Astrocyte (in vitro differentiated cells and primary cell): ENCODE data around the gene SHTN1. TPM values are rescaled to one million over a fixed set of nuclear protein-coding genes. Genes with fewer than 3 reads are reported as not detected.

Source experiments
- DNase-seq: peaks from one replicate; pipeline ENCODE4 v3.0.0-alpha.2; 2010; ENCODE audit warnings: low read depth
- FAIRE-seq: peaks from 2 replicates; lab custom pipeline; 2011; peaks lifted over from hg19 to GRCh38; lab: Jason Lieb, UNC
- H2AFZ ChIP-seq: 2 replicates; pipeline ENCODE4 v1.6.0; 2012; ENCODE audit warnings: low read depth, low read length, inconsistent platforms
- H3K27ac ChIP-seq: 2 replicates; pipeline ENCODE4 v1.5.1; 2011; ENCODE audit warnings: low read depth, low read length, inconsistent platforms
- H3K27me3 ChIP-seq: 2 replicates; pipeline ENCODE4 v1.6.0; 2011; ENCODE audit warnings: low read length, inconsistent platforms; ENCODE audit not compliant: insufficient read depth
- H3K36me3 ChIP-seq: 2 replicates; pipeline ENCODE4 v1.5.1; 2011; ENCODE audit warnings: low read length, inconsistent platforms; ENCODE audit not compliant: insufficient read depth
- H3K4me1 ChIP-seq: 2 replicates; pipeline ENCODE4 v1.5.1; 2011; ENCODE audit warnings: low read length, inconsistent platforms; ENCODE audit not compliant: insufficient read depth
- H3K4me2 ChIP-seq: 2 replicates; pipeline ENCODE4 v1.6.0; 2012; ENCODE audit warnings: low read length, inconsistent platforms
- H3K4me3 ChIP-seq: 2 replicates; pipeline ENCODE4 v1.5.1; 2011; ENCODE audit warnings: low read depth, mild to moderate bottlenecking, low read length, inconsistent platforms; ENCODE audit not compliant: insufficient read depth
- H3K79me2 ChIP-seq: 2 replicates; pipeline ENCODE4 v1.6.0; 2012; ENCODE audit warnings: mild to moderate bottlenecking, low read length, inconsistent platforms; ENCODE audit not compliant: insufficient read depth
- H3K9ac ChIP-seq: 2 replicates; pipeline ENCODE4 v1.6.0; 2012; ENCODE audit warnings: mild to moderate bottlenecking, low read length, inconsistent platforms
- H3K9me3 ChIP-seq: 2 replicates; pipeline ENCODE4 v1.5.1; 2012; ENCODE audit warnings: low read depth, mild to moderate bottlenecking, low read length, inconsistent platforms; ENCODE audit not compliant: insufficient read depth
- H4K20me1 ChIP-seq: 2 replicates; pipeline ENCODE4 v1.6.0; 2012; ENCODE audit warnings: low read length, inconsistent platforms; ENCODE audit not compliant: insufficient read depth
- H3K27ac Mint-ChIP-seq: one replicate; pipeline ENCODE4 v1.8.0; 2021; ENCODE audit warnings: mild to moderate bottlenecking, mixed read lengths; ENCODE audit not compliant: unreplicated experiment
- H3K27me3 Mint-ChIP-seq: one replicate; pipeline ENCODE4 v1.8.0; 2021; ENCODE audit warnings: low read depth, mixed read lengths; ENCODE audit not compliant: unreplicated experiment
- H3K36me3 Mint-ChIP-seq: one replicate; pipeline ENCODE4 v1.8.0; 2021; ENCODE audit warnings: low read depth, mixed read lengths; ENCODE audit not compliant: unreplicated experiment
- H3K4me1 Mint-ChIP-seq: one replicate; pipeline ENCODE4 v1.8.0; 2021; ENCODE audit warnings: low read depth, mixed read lengths; ENCODE audit not compliant: unreplicated experiment
- H3K4me3 Mint-ChIP-seq: one replicate; pipeline ENCODE4 v1.8.0; 2021; ENCODE audit warnings: mild to moderate bottlenecking, moderate library complexity, mixed read lengths; ENCODE audit not compliant: unreplicated experiment
- H3K9me3 Mint-ChIP-seq: one replicate; pipeline ENCODE4 v1.8.0; 2021; ENCODE audit warnings: mild to moderate bottlenecking, mixed read lengths; ENCODE audit not compliant: unreplicated experiment
- CTCF ChIP-seq: IDR thresholded peaks from 2 replicates; pipeline ENCODE4 v1.5.1; 2011; ENCODE audit warnings: low read depth, mild to moderate bottlenecking, inconsistent platforms, low read length, moderate library complexity; ENCODE audit not compliant: insufficient read depth
- EZH2 ChIP-seq: IDR thresholded peaks from 2 replicates; pipeline ENCODE4 v1.6.1; 2012; ENCODE audit warnings: mild to moderate bottlenecking, low read length, inconsistent platforms; ENCODE audit not compliant: insufficient read depth
- total RNA-seq: library from RNA; stranded (reverse); gene quantifications from 2 replicates; pipeline ENCODE4 v1.2.1, GENCODE V29; 2021

Gene SHTN1
- total RNA-seq, 1 donor from 2014 or later: 32.7 TPM

GRCh38 chr10:116853701-116854100 lies 151.3 kb downstream of the SHTN1 start:
- Histone ChIP-seq H2AFZ (no peak overlapping the region), H3K27ac (no peak overlapping the region), H3K4me2 (no peak overlapping the region), H3K36me3 (no peaks in the 10 kb centered on the region), H3K4me3 (no peak overlapping the region), H3K9me3 (no peaks in the 10 kb centered on the region), H3K27me3 (no peaks in the 10 kb centered on the region), H3K4me1 (peaks cover 10% of the 10 kb centered on the region), H4K20me1 (no peaks in the 10 kb centered on the region), H3K79me2 (no peaks in the 10 kb centered on the region), H3K9ac (no peak overlapping the region)
- DNase-seq: no peak
- H3K27ac Mint-ChIP-seq: no peak overlapping the region
- H3K36me3 Mint-ChIP-seq: peaks cover 6% of the 10 kb centered on the region
- FAIRE-seq: no peak
- H3K9me3 Mint-ChIP-seq: peaks cover 5% of the 10 kb centered on the region
- H3K4me1 Mint-ChIP-seq: peaks cover 1% of the 10 kb centered on the region
- H3K4me3 Mint-ChIP-seq: no peak overlapping the region
- H3K27me3 Mint-ChIP-seq: peaks cover 9% of the 10 kb centered on the region
- TF ChIP-seq EZH2 (no peak), CTCF (no peak)

- H3K27ac Mint-ChIP-seq: no peak overlapping the region
- FAIRE-seq: no peak
- H3K27ac ChIP-seq: no peak overlapping the region
- H3K9ac ChIP-seq: no peak overlapping the region
- H3K27me3 Mint-ChIP-seq: peaks cover 9% of the 10 kb centered on the region
- peaks cover 14% of the 10 kb centered on the region for H3K4me1 ChIP-seq
- no peaks in the 10 kb centered on the region for H3K9me3 ChIP-seq
- no peak for DNase-seq
- H2AFZ ChIP-seq: no peak overlapping the region
- peaks cover 5% of the 10 kb centered on the region for H3K4me1 Mint-ChIP-seq
- no peaks in the 10 kb centered on the region for H4K20me1 ChIP-seq
- no peak overlapping the region for H3K4me2 ChIP-seq
- TF ChIP-seq EZH2 (no peak), CTCF (no peak)
- H3K36me3 ChIP-seq: no peaks in the 10 kb centered on the region
- H3K79me2 ChIP-seq: no peaks in the 10 kb centered on the region
- H3K4me3 ChIP-seq: no peak overlapping the region
- no peak overlapping the region for H3K4me3 Mint-ChIP-seq
- H3K9me3 Mint-ChIP-seq: peaks cover 5% of the 10 kb centered on the region
- H3K27me3 ChIP-seq: no peaks in the 10 kb centered on the region
- peaks cover 6% of the 10 kb centered on the region for H3K36me3 Mint-ChIP-seq
Observed at GRCh38 chr10:116853287-116853686, 151.7 kb downstream of the SHTN1 start.

- Mint-ChIP-seq H3K4me3 (no peak overlapping the region), H3K27me3 (peaks cover 13% of the 10 kb centered on the region), H3K36me3 (peaks cover 6% of the 10 kb centered on the region), H3K9me3 (no peaks in the 10 kb centered on the region), H3K27ac (no peak overlapping the region), H3K4me1 (peaks cover 6% of the 10 kb centered on the region)
- Histone ChIP-seq H3K4me3 (no peak overlapping the region), H3K27me3 (no peaks in the 10 kb centered on the region), H3K9ac (no peak overlapping the region), H3K79me2 (no peaks in the 10 kb centered on the region), H3K4me1 (peaks cover 14% of the 10 kb centered on the region), H3K9me3 (no peaks in the 10 kb centered on the region), H2AFZ (no peak overlapping the region), H4K20me1 (no peaks in the 10 kb centered on the region), H3K36me3 (no peaks in the 10 kb centered on the region), H3K27ac (no peak overlapping the region), H3K4me2 (no peak overlapping the region)
- DNase-seq (no peak), FAIRE-seq (no peak)
- TF ChIP-seq CTCF: no peak
- no peak for TF ChIP-seq EZH2
Observed at GRCh38 chr10:116852246-116852645, 152.7 kb downstream of the SHTN1 start.
